IMR-90 (cell line): Measurements from ENCODE around the gene MTHFD2. TPM values are rescaled to one million over a fixed set of nuclear protein-coding genes. Genes with fewer than 3 reads are reported as not detected.

Experiments
- ATAC-seq: fragments of 200-7000 bp; cut with Tn5 transposase; 2 replicates; pipeline ENCODE4 v1.9.1; 2020; ENCODE audit warnings: low read depth, mild to moderate bottlenecking, moderate library complexity
- BruUV-seq: library from RNA; stranded (reverse); fragments of 400-500 nt; replicated peaks from 2 replicates; lab custom pipeline; 2021; lab: Mats Ljungman, UMichigan
- CTCF ChIA-PET: fragments of 300-600 bp; formaldehyde crosslinking; extraction: SDS; loops from one replicate; lab custom pipeline; 2021; ENCODE audit warnings: antibody characterized with exemption; lab: Yijun Ruan, JAX
- POLR2A ChIA-PET: fragments of 300-600 bp; sonication (Branson Sonifier 250); formaldehyde crosslinking; loops from one replicate; lab custom pipeline; 2022; ENCODE audit warnings: antibody characterized with exemption; ENCODE audit not compliant: unreplicated experiment; lab: Charles Lee
- DNase-seq: peaks from one replicate; pipeline ENCODE4 v3.0.0; 2013
- H2AFZ ChIP-seq: replicated peaks from 2 replicates; pipeline ENCODE3; 2013; ENCODE audit warnings: low read length, mild to moderate bottlenecking; ENCODE audit not compliant: poor library complexity
- H2AK5ac ChIP-seq: 2 replicates; pipeline ENCODE4 v1.6.1; 2013; ENCODE audit warnings: low read depth, low read length, inconsistent platforms
- H2AK9ac ChIP-seq: replicated peaks from 2 replicates; pipeline ENCODE3; 2013; ENCODE audit warnings: mild to moderate bottlenecking, low read depth, low read length, moderate library complexity; ENCODE audit not compliant: poor library complexity
- H2BK120ac ChIP-seq: 2 replicates; pipeline ENCODE4 v1.6.1; 2013; ENCODE audit warnings: low read depth, low read length, inconsistent platforms
- H2BK15ac ChIP-seq: 3 replicates; pipeline ENCODE4 v1.6.1; 2013; ENCODE audit warnings: low read depth, low read length, inconsistent platforms
- H2BK20ac ChIP-seq: 2 replicates; pipeline ENCODE4 v1.6.1; 2013; ENCODE audit warnings: low read depth, mild to moderate bottlenecking, inconsistent platforms, low read length, moderate library complexity
- H2BK5ac ChIP-seq: 2 replicates; pipeline ENCODE4 v1.6.1; 2013; ENCODE audit warnings: mild to moderate bottlenecking, low read depth, low read length, inconsistent platforms; ENCODE audit not compliant: poor library complexity, severe bottlenecking
- H3K14ac ChIP-seq: replicated peaks from 2 replicates; pipeline ENCODE4 v1.6.1; 2013; ENCODE audit warnings: low read depth, low read length, inconsistent platforms
- H3K18ac ChIP-seq: 2 replicates; pipeline ENCODE4 v1.6.1; 2013; ENCODE audit warnings: low read depth, low read length, control low read depth
- H3K23ac ChIP-seq: 2 replicates; pipeline ENCODE4 v1.6.1; 2013; ENCODE audit warnings: low read depth, low read length, inconsistent platforms
- H3K27ac ChIP-seq: 2 replicates; pipeline ENCODE4 v1.5.1; 2013; ENCODE audit warnings: mild to moderate bottlenecking, control low read depth, low read length; ENCODE audit not compliant: insufficient read depth
- H3K27me3 ChIP-seq: 2 replicates; pipeline ENCODE4 v1.6.1; 2013; ENCODE audit warnings: low read length; ENCODE audit not compliant: control insufficient read depth, insufficient read depth
- H3K36me3 ChIP-seq: 2 replicates; pipeline ENCODE4 v1.6.1; 2013; ENCODE audit warnings: low read length, mixed read lengths; ENCODE audit not compliant: control insufficient read depth, insufficient read depth
- H3K4ac ChIP-seq: 2 replicates; pipeline ENCODE4 v1.6.1; 2013; ENCODE audit warnings: low read depth, low read length, inconsistent platforms
- H3K4me1 ChIP-seq: 2 replicates; pipeline ENCODE4 v1.6.1; 2013; ENCODE audit warnings: low read length, mixed read lengths; ENCODE audit not compliant: control insufficient read depth, insufficient read depth
- H3K4me2 ChIP-seq: 2 replicates; pipeline ENCODE4 v1.6.1; 2013; ENCODE audit warnings: low read depth, mild to moderate bottlenecking, control low read depth, low read length, moderate library complexity
- H3K4me3 ChIP-seq: 2 replicates; pipeline ENCODE4 v1.5.1; 2013; ENCODE audit warnings: low read depth, mild to moderate bottlenecking, control low read depth, low read length, moderate library complexity; ENCODE audit not compliant: insufficient read depth
- H3K56ac ChIP-seq: 2 replicates; pipeline ENCODE4 v1.6.1; 2013; ENCODE audit warnings: low read length, inconsistent platforms; ENCODE audit not compliant: insufficient read depth; ENCODE audit errors: extremely low read depth
- H3K79me1 ChIP-seq, 2 experiments: 2 replicates each; pipeline ENCODE4 v1.6.1; 2013; ENCODE audit warnings: low read length in 2 of 2, inconsistent platforms in 1 of 2, low read depth in 1 of 2
- H3K9ac ChIP-seq: 2 replicates; pipeline ENCODE4 v1.6.1; 2013; ENCODE audit warnings: low read depth, low read length, control low read depth
- H3K9me1 ChIP-seq: 2 replicates; pipeline ENCODE4 v1.6.1; 2013; ENCODE audit warnings: low read length, inconsistent platforms; ENCODE audit not compliant: insufficient read depth
- H3K9me3 ChIP-seq: 2 replicates; pipeline ENCODE4 v1.6.1; 2013; ENCODE audit warnings: low read length; ENCODE audit not compliant: control insufficient read depth, insufficient read depth
- H4K20me1 ChIP-seq: 2 replicates; pipeline ENCODE4 v1.6.1; 2013; ENCODE audit warnings: low read length, inconsistent platforms; ENCODE audit not compliant: insufficient read depth
- H4K5ac ChIP-seq: 2 replicates; pipeline ENCODE4 v1.6.1; 2013; ENCODE audit warnings: mild to moderate bottlenecking, low read depth, low read length, control low read depth
- H4K8ac ChIP-seq, 2 experiments: 2 replicates each; pipeline ENCODE4 v1.6.1; 2013; ENCODE audit warnings: low read depth in 2 of 2, low read length in 2 of 2, control low read depth in 1 of 2, inconsistent platforms in 1 of 2
- H4K91ac ChIP-seq: 2 replicates; pipeline ENCODE4 v1.6.1; 2013; ENCODE audit warnings: low read depth, low read length, inconsistent platforms; ENCODE audit not compliant: insufficient read depth
- BHLHE40 ChIP-seq: fragments of 150-350 bp; IDR thresholded peaks from 2 replicates; pipeline ENCODE4 v1.6.1; 2016; ENCODE audit warnings: mild to moderate bottlenecking, low read depth, low read length
- CEBPB ChIP-seq: IDR thresholded peaks from 2 replicates; pipeline ENCODE4 v1.6.1; 2012; ENCODE audit warnings: low read depth, low read length, improper control_type of control experiment
- CHD1 ChIP-seq: IDR thresholded peaks from 2 replicates; pipeline ENCODE4 v1.6.1; 2012; ENCODE audit warnings: low read depth, low read length, improper control_type of control experiment
- CTCF ChIP-seq: conservative IDR thresholded peaks from 2 replicates; pipeline ENCODE4 v1.5.1; 2012; ENCODE audit warnings: mild to moderate bottlenecking, low read depth, low read length, improper control_type of control experiment
- ELK1 ChIP-seq: fragments of 150-350 bp; IDR thresholded peaks from 2 replicates; pipeline ENCODE4 v1.6.1; 2016; ENCODE audit warnings: low read depth, mild to moderate bottlenecking, low read length, moderate library complexity, borderline replicate concordance
- FOS ChIP-seq: fragments of 150-350 bp; IDR thresholded peaks from 2 replicates; pipeline ENCODE4 v1.6.1; 2016; ENCODE audit warnings: low read depth, low read length
- MAFK ChIP-seq: IDR thresholded peaks from 2 replicates; pipeline ENCODE4 v1.6.1; 2012; ENCODE audit warnings: low read depth, low read length, improper control_type of control experiment
- MAZ ChIP-seq: IDR thresholded peaks from 2 replicates; pipeline ENCODE4 v1.6.1; 2012; ENCODE audit warnings: low read depth, mild to moderate bottlenecking, low read length, improper control_type of control experiment, moderate library complexity, borderline replicate concordance
- MXI1 ChIP-seq: IDR thresholded peaks from 2 replicates; pipeline ENCODE4 v1.6.1; 2012; ENCODE audit warnings: low read depth, mild to moderate bottlenecking, low read length, moderate library complexity, borderline replicate concordance
- NFE2L2 ChIP-seq: fragments of 150-350 bp; IDR thresholded peaks from 2 replicates; pipeline ENCODE4 v1.6.1; 2016; ENCODE audit warnings: low read depth, mild to moderate bottlenecking, low read length
- POLR2A ChIP-seq: IDR thresholded peaks from 2 replicates; pipeline ENCODE4 v1.6.1; 2012; ENCODE audit warnings: mild to moderate bottlenecking, low read depth, low read length
- RAD21 ChIP-seq: IDR thresholded peaks from 2 replicates; pipeline ENCODE4 v1.6.1; 2012; ENCODE audit warnings: low read length, improper control_type of control experiment
- RCOR1 ChIP-seq: IDR thresholded peaks from 2 replicates; pipeline ENCODE4 v1.6.1; 2012; ENCODE audit warnings: mild to moderate bottlenecking, low read length, improper control_type of control experiment; ENCODE audit not compliant: insufficient replicate concordance
- RFX5 ChIP-seq: IDR thresholded peaks from 2 replicates; pipeline ENCODE4 v1.8.0; 2012; ENCODE audit warnings: low read depth, mild to moderate bottlenecking, low read length, moderate library complexity
- SMC3 ChIP-seq: fragments of 150-350 bp; IDR thresholded peaks from 2 replicates; pipeline ENCODE4 v1.6.1; 2016; ENCODE audit warnings: low read depth, mild to moderate bottlenecking, antibody characterized with exemption, low read length, moderate library complexity
- USF2 ChIP-seq: fragments of 150-350 bp; IDR thresholded peaks from 2 replicates; pipeline ENCODE4 v1.6.1; 2017; ENCODE audit warnings: mild to moderate bottlenecking, antibody characterized with exemption, low read length, low read depth
- WGBS, 2 experiments: methylation state at CpG; one replicate each; pipeline versions ENCODE4 v1.1.5 to v1.1.7; 2013; ENCODE audit warnings: missing lambda C conversion rate in 2 of 2; ENCODE audit not compliant: insufficient read length in 1 of 2; ENCODE audit errors: extremely low coverage in 2 of 2; 5-methylcytosine and 5-hydroxymethylcytosine counted together
- dilution Hi-C: fragments of 300-500 bp; cut with HindIII; formaldehyde crosslinking; loops from one replicate; pipeline ENCODE4 v1.14.3; 2018; ENCODE audit warnings: low sequenced_read_pairs; ENCODE audit not compliant: unreplicated experiment
- in situ Hi-C: fragments of 300-500 bp; cut with MboI; formaldehyde crosslinking; loops from 3 replicates; pipeline ENCODE4 v1.14.3; 2019; ENCODE audit warnings: low sequenced_read_pairs, inconsistent platforms, mixed read lengths
- intact Hi-C: fragments of 100-400 bp; cut with micrococcal nuclease; formaldehyde crosslinking; loops from 2 replicates; pipeline ENCODE4 v1.10.0; 2022
- polyA plus RNA-seq, 3 experiments: library from polyadenylated mRNA; depleted of rRNA; stranded (reverse); fragments of >200 nt; gene quantifications; 2 replicates each; pipeline ENCODE4 v1.2.3, GENCODE V29; 2012; ENCODE audit warnings: low replicate concordance in 1 of 3
- total RNA-seq: library from RNA; depleted of rRNA; stranded (reverse); fragments of >200 nt; gene quantifications from 2 replicates; pipeline ENCODE4 v1.2.3, GENCODE V29; 2012

MTHFD2 gene
- total and polyA plus RNA-seq, 2 of the 4 experiments (the other 2 are of a cell fraction): 66.8 to 122 TPM

GRCh38 chr2:74259733-74260132 lies 61.3 kb downstream of the MTHFD2 start:
- TF ChIP-seq NFE2L2 (no peak), USF2 (no peak), CEBPB (no peak), MXI1 (no peak), POLR2A (no peak), CHD1 (no peak), RCOR1 (no peak), MAZ (no peak), RFX5 (no peak), MAFK (no peak), RAD21 (no peak), CTCF (no peak), SMC3 (no peak), BHLHE40 (no peak), FOS (no peak), ELK1 (no peak)
- peaks cover 39% of the 10 kb centered on the region for H3K27me3 ChIP-seq
- H3K36me3 ChIP-seq: no peaks in the 10 kb centered on the region
- dilution Hi-C loops (no loop called here), in situ Hi-C loops (no loop called here), intact Hi-C loops (no loop called here)
- H3K14ac ChIP-seq: no peak overlapping the region
- H2AK9ac ChIP-seq: no peak overlapping the region
- no CpG with 5 or more reads among the region's 4 CpGs for WGBS, 2 experiments
- no peak for ATAC-seq
- H2BK20ac ChIP-seq: no peak overlapping the region
- H2BK120ac ChIP-seq: no peak overlapping the region
- POLR2A ChIA-PET: no interaction called here
- BruUV-seq: no TSS peak
- H3K4me1 ChIP-seq: no peaks in the 10 kb centered on the region
- no peak overlapping the region for H4K5ac ChIP-seq
- H3K9me3 ChIP-seq: no peaks in the 10 kb centered on the region
- no peak overlapping the region for H3K9ac ChIP-seq
- no peak overlapping the region for H4K91ac ChIP-seq
- no peak overlapping the region for H2BK15ac ChIP-seq
- CTCF ChIA-PET: interaction anchor here (1.0 kb wide), 1 partner anchor 10 kb away, joined by 3 read pairs; no protein-coding TSS in a partner anchor
- no peak for DNase-seq
- H2AFZ ChIP-seq: no peak overlapping the region
- no peak overlapping the region for H2AK5ac ChIP-seq
- H4K20me1 ChIP-seq: no peaks in the 10 kb centered on the region
- no peak overlapping the region for H3K4ac ChIP-seq
- no peaks in the 10 kb centered on the region for H3K9me1 ChIP-seq
- no peak overlapping the region for H4K8ac ChIP-seq
- H3K56ac ChIP-seq: no peak overlapping the region
- no peak overlapping the region for H3K4me3 ChIP-seq
- no peak overlapping the region for H3K4me2 ChIP-seq
- H2BK5ac ChIP-seq: no peak overlapping the region
- H3K18ac ChIP-seq: no peak overlapping the region
- no peak overlapping the region for H3K27ac ChIP-seq
- no peaks in the 10 kb centered on the region for H3K79me1 ChIP-seq
- no peak overlapping the region for H3K23ac ChIP-seq
